Stimulated activated CD4-positive, alpha-beta T cell treated with anti-CD3 and anti-CD28 coated beads, Interleukin-4, amount 100 ng/mL, for 48 hours (primary cell): ENCODE data around the gene RASA2.

Source experiments
- DNase-seq, 2 donors: peaks; one replicate each; pipeline ENCODE4 v3.0.0-alpha.2; 2020; ENCODE audit warnings: low read depth in 2 of 2

RASA2 gene

DNA sequence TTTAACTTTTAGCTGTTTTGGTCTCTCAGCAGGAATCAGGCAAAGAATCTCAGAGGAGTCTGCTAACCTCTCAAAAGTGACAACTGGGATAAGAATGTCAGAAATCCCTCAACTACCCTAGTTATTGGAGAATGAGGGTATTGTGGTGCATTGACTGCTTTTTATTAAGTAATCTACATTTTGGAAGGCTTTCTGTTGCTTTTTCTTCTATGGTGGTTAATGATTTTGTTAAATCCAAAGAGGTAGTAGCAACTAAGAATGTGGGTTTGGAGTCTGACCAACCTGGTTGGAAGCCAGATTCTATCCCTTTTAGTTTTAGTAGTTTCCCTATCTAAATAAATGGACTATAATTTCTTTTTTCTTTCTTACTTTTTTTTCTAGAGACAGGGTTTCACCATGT lies 156.6 kb downstream of the RASA2 start:
- DNase-seq, result no peak

DNA sequence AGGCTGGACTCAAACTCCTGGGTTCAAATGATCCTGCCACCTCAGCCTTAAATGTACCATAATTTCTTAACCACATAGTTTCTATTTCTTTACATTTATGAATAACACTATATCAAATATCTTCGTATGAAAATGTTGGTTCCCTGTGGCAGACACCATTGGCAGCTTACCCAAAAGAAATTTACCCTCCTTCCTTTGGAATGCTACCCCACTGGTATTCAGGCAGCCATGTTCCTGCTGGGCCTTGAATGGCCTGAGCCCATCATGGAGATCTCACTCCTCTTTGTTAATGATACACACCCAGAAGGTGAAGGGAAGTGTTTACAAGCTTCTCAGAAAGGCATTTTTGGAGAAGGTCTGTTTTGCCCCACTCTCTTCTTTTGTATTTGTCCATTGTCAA lies 157.0 kb downstream of the RASA2 start:
- no peak for DNase-seq

DNA sequence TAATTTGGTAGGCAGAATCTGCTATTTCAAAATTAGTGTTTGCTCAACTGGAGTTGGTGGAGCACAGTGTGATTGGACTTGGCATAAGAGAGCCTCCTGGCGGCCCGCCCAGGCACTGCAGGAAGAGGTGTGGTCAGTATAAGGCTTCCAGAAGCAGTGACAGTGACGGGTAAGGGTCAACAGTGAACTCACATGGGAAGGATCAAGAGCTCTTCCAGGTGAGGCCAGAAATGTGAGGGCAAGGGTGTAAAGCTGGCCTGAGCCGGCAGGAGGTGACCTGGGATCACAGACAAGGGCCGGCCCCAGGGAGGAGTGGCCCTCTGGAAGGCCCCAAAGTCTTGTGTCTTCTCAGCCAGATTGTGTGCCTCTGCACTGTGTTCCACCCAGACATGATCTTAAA lies 158.1 kb downstream of the RASA2 start:
- DNase-seq, result peak; percentile 75 to 76

DNA sequence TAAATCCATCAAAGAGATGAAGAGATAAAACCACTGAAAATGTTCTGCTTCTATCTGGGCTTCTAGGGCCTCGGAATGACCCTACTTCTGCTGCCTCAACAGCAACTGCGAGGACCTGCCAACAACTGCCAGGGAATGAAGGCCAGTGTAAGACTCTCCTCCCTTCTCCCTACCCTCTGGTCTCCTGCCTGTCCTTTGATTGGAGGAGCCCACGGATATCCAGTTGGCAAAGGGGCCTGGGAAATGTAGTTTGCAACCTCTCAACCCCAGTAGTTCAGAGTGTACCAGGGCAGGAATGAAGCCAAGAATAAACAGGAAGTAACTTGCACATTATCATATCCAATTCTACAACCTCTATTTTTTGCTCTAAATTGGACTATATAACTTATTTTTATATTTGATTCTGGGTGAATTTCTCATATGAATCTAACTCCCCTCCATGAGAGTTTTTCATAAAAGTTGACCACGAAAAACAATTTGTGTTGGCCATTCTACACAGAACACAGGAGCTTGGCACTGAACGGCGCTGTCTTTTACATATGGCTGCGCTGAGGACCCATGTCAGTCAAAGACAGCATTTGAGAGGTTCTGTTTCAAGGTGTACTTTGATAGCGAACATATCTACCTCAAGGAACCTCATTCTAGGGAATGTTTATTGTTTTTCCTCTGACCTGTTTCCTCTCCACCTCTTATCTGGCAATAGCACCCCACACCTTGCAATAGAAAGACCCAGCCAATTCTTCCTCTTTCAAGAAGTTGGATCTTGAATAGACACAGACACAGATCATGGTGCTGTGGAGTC lies 160.1 kb downstream of the RASA2 start:
- DNase-seq, result no peak

DNA sequence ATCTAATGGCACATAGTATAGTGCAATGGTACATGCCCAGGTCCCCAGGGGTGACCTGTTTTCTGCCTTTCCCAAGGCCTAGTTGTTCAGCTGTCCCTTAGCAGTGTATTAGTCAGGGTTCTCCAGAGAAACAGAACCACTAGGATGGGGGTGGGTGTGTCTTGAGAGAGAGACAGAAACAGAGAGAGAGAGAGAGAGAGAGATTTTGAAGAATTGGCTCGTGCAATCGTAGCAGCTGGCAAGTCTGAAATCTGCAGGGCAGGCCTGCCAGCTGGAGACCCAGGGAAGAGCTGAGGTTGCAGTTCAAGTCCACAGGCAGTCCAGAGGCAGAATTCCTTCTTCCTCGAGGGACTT lies 160.7 kb downstream of the RASA2 start:
- no peak for DNase-seq

DNA sequence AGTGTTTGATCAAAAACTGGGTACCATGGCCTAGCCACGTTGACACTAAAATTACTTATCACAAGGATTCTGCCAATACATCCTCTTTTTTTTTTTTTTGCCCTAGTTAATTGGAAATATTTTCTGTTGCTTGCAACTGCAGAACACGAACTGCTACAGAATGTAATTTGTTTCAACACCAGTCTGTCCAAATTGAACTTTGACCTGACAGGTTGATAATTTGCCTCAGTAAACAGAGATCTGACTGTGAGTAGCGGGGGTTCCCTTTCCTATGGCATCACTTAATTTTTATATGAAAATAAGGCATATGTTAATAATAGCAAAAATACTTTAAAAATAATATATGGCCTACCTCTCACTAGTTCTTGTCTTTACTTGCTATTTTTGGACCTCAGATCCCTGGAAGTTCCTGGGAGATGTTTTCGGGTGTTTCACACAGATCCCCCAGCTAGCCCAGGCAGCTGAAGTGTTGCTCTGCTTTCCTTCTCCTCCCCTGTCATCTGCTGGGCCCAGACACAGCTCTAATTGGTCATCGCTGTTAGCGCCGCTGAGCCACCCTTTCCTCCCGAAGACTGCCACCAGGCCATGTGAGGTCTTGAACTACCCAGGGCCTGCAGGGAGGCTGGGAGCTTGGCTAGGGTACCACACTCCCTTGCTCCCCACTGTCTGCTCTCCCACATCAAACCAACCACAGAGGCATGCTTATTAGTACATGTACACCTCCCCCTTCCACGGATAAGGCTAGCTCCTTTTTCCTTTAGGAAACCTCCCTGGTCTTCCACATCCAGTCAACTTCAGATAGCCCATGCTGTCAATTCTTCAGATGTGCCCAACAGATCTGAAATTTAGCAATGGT lies 161.5 kb downstream of the RASA2 start:
- no peak for DNase-seq

DNA sequence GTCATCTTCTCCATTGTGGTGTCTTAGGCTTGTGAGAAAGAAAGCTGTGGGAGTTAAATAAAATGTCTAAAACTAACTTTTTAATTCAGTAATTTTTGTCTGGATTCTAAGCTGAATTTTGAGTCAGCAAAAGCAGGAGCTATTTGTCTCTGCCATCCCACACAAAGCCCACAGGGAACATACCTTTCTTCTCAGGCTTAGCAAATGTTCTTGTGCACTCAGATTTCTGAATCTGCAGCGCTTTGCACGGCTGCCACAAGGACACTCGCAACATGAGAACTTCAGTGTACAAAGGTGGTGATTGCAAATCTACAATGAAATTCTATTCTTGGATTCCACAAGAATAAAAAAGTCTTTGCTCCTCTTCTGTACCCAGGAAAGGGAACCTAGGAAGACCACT lies 163.0 kb downstream of the RASA2 start:
- no peak for DNase-seq

DNA sequence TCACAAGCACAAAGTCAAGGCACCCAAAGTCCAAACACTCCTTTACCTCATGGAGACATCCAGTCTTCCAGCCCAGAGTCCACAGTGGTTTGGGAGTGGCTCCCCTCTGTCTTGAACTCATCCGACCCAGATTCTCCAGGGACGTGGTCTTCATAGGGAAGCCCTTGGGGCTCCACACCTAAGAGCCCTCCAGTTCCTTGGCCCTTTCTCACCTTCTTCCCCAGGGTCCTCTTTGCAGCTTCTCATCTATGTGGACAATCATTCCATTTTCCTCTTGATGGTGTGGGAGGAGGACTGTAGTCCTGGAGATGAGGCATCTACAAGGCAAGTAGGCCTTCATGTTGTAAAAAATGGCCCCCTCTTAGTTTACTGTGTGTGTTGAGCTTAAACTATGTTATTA lies 164.0 kb downstream of the RASA2 start:
- DNase-seq, result no peak

DNA sequence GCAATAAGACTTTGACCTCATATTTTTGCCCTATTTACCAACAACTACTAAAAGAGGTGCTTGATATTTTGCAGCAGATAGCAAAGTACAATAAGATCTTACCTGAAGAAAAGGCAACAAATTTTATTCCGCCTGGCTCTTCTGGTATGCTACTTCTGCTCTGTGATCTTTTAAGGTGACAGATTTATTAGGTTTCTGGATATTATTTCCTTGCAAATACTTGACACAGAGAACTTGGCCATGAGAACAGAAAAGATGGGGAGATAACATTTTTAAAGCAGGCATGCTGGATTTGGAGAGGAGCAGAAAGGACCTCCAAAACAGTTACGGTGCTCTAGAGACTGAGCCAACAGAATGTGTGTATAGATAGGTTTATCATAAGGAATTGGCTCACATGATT lies 164.6 kb downstream of the RASA2 start:
- DNase-seq, result no peak

DNA sequence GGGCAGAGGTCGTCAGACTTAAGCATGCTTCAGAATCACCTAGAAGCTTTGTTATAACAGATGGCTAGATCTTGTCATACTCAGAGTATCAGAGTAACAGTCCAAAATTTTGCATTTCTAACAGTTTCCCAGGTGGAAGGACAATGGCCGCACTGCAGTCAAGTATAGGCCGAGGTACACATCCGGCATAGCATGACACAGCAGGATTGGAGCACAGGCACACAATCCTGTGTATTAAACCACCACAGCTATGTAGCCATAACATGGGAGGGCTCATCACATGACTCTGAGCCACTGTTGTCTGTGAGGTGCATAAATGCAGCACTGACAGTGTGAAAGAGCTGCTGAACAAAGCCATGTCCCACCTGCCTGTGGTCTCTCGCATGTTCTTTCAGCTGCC lies 165.5 kb downstream of the RASA2 start:
- no peak for DNase-seq

DNA sequence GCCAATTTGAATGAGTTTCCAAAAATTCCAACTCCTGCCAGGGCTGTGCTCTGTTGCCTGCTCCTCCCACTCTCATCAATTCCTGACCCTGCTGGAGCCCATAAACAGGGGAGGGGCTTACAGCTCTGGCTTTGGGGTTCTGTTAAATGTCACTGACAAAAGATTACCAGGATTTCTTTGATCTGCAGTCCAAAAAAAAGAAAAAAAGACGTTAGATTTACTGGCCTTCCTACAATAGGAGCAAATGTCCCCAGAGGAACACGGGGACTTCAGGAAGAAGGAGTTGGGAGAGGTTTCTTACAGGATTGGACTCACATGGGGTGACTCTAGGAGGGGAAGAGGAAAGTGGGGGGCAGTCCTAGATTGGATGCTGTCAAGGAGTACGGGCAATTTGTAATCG lies 167.0 kb downstream of the RASA2 start:
- no peak for DNase-seq

DNA sequence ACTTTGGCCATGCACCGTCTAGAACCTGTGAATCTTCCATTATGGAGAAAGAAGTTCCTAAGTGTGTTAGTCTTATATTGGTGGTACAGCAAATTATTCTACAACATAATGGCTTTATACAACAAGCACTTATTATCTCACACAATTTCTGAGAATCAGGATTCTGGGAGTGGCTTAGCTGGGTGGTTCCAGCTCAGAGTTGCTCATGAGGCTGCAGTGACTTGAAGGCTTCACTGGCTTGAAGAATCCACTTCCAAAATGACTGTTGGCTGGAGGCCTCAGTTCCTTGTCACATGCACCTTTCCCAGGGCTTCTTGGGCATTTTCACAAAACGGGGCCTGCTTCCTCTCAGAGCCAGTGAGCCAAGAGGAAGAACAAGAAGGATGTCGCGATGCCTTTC lies 169.0 kb downstream of the RASA2 start:
- DNase-seq, result no peak

DNA sequence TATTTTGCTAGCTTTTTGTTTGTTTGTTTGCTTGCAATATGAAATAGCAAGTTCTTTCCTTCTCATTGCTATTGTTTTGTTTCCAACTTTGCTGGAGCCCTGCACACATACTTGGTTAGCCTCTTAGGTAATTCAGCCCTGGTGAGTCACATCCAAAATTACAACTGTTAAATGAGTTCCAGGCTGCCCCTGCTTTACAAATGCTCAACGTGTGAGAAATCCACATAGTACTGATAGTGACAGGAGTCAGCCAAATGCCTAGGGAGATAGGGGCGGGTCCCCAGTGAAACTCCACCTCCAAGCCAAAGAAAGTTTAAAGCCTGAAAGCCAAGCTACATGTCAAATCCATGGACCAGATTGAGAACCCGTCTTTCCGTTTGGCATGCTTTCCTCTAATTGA lies 169.9 kb downstream of the RASA2 start:
- no peak for DNase-seq

DNA sequence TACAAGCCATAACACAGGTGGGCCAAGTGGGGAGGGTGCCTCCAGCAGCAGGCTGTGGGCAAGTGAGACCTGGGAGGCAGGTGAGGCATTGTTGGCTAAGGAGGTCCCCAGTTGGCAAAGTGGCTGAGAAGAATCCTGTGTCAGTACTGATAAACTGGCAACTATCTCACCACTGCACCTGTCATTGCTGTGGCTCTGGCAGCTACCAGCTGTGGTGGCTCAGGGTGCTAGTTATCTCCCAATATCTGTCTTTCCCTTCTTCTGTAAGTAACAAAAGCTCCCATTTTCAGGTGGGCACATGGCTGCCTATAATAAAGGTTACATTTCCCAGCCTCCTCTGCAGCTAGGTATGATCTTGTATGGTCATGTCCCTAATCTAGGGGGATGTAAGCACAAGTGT lies 170.7 kb downstream of the RASA2 start:
- no peak for DNase-seq

DNA sequence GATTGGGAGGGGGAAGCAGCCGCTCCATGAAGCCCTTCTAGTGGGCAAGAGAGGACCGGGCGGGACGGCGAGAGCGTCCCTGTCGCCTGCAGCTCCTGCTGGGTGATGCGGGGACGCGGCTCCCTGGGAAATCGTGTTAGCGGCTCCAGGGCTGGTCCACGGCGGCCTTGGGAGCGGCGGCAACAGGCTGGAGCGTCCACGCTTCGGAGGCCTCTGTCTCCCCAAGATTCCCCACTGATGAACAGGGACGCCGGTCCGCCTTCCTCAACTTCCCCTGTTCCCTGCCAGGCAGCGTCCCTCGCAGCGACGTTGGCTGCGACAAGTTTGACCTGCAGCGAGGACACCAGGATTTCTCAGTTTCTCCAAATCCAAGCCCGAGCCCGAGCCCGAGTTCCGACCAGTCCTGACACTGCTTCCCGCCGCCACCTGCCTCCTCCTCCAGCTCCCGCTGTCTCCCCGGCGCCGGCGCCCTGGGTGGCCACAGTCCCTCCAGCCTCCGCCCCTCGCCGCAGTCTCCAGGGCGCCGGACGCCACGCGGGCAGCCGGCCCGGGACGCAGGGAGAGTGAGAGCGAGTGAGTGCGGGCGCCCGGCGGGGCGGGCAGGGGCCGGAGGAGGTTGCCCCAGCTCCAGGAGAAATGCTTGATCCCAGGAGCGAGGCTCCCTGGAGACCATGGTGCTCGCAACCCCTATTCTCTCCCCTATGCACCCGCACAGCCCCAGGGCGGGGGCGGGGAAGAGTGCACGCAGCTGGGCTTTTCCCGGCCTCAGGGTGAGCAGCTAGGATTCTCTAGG lies 173.2 kb downstream of the RASA2 start:
- no peak for DNase-seq

DNA sequence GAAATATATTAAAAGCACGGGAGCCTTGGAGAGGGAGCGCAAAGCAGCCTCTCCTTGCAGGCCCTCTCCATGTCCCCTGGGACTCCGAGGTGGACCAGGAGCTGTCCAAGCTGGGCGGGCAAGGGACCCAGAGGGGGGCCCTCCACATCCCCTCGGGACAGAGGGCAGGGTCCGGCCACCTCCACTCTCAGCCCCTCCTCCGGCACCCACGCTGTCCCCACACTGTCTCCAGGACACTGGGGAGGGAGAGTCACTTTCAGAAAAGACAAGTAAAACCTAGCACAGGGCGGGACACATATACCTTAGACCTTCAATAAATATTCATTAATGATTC lies 173.8 kb downstream of the RASA2 start:
- no peak for DNase-seq

DNA sequence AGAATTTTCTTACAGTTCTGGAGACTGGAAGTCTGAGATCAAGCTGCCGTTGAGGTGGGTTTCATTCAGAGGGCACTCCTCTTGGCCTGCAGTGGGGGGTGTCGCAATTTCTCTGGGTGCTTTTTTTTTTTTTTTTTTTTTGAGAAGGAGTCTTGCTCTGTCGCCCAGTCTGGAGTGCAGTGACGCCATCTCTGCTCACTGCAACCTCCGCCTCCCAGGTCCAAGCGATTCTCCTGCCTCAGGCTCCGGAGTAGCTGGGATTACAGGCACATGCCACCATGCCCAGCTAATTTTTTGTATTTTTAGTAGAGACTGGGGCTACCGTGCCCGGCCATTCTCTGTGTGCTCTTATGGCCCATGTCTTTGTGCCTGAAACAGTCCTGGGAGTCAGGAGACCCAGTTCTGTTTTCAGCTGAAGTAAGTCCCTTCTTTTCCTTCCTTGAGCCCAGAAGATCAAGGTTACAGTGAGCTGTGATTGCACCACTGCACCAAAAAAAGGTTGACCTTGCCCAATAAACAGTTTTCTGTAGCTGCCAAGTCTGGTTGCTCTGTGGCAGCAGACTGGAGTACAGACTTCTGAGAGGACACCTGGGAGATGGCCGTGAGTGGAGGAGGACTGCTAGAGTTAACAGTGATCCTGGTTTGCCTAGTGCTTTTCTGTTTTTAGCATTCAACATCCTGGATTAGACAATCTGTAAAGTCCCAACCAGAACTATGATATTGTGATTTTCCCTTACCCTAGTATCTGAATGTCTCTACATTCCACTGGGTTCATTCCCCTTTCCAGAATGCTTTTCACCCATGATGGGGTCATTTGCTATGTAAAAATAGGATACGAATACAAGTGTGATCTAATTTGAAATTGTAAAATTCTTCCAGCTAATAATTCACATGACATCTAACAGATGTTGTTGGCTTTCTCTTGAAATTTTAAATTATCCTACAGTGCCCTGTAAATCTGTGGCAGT lies 174.7 kb downstream of the RASA2 start:
- DNase-seq, result no peak

DNA sequence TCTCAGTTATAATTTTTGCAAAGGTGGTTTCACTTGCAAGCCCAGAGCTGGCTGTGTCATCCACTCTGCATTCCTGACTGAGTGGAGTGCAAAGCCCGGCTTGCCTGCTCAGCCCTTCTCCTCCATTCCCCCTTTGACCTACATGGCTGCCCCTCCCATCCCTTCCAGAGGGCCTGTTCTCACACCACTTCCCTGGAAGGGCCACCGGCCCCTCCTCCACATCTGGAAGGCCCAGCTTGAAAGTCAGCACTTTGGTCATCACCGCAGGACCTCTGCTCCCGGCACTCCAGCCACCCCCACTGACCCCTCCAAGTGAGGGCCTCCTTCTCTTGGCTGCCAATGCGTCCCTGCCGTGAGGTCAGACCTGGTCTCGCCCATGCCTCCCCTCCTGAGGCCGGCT lies 177.2 kb downstream of the RASA2 start:
- no peak for DNase-seq
